MCF 10A (cell line): Measurements from ENCODE around the gene CAMK1D. TPM values are rescaled to one million over a fixed set of nuclear protein-coding genes. Genes with fewer than 3 reads are reported as not detected.

Experiments
- BruUV-seq: library from RNA; stranded (reverse); fragments of 400-500 nt; replicated peaks from 2 replicates; lab custom pipeline; 2021; lab: Mats Ljungman, UMichigan
- CTCF ChIA-PET: fragments of 300-600 bp; sonication (Branson Sonifier 250); formaldehyde crosslinking; extraction: SDS; loops from one replicate; lab custom pipeline; 2021; ENCODE audit warnings: antibody characterized with exemption, inconsistent platforms; lab: Yijun Ruan, JAX
- POLR2A ChIA-PET: fragments of 300-600, 350-650 bp; sonication (Branson Sonifier 250); formaldehyde crosslinking; extraction: SDS; loops from one replicate; lab custom pipeline; 2020; ENCODE audit warnings: antibody characterized with exemption, inconsistent platforms; lab: Yijun Ruan, JAX
- DNase-seq: peaks from one replicate; pipeline ENCODE4 v3.0.0-alpha.2; 2018; ENCODE audit not compliant: unreplicated experiment
- H3K27ac Mint-ChIP-seq: one replicate; pipeline ENCODE4 v1.8.0; 2022; ENCODE audit warnings: mild to moderate bottlenecking, low read depth, mixed read lengths; ENCODE audit not compliant: unreplicated experiment
- H3K27me3 Mint-ChIP-seq: one replicate; pipeline ENCODE4 v1.8.0; 2022; ENCODE audit warnings: mixed read lengths; ENCODE audit not compliant: insufficient read depth, unreplicated experiment
- H3K36me3 Mint-ChIP-seq: one replicate; pipeline ENCODE4 v1.8.0; 2022; ENCODE audit warnings: mild to moderate bottlenecking, moderate library complexity, mixed read lengths; ENCODE audit not compliant: insufficient read depth, unreplicated experiment
- H3K4me1 Mint-ChIP-seq: one replicate; pipeline ENCODE4 v1.8.0; 2022; ENCODE audit warnings: mixed read lengths; ENCODE audit not compliant: insufficient read depth, unreplicated experiment
- H3K4me3 Mint-ChIP-seq: one replicate; pipeline ENCODE4 v1.8.0; 2022; ENCODE audit warnings: mild to moderate bottlenecking, moderate library complexity, mixed read lengths; ENCODE audit not compliant: unreplicated experiment
- H3K9me3 Mint-ChIP-seq: one replicate; pipeline ENCODE4 v1.8.0; 2022; ENCODE audit warnings: mixed read lengths; ENCODE audit not compliant: unreplicated experiment
- CTCF ChIP-seq: fragments of 200-600 bp; IDR thresholded peaks from one replicate; pipeline ENCODE4 v1.8.0; 2022; ENCODE audit warnings: antibody characterized with exemption, mild to moderate bottlenecking; ENCODE audit not compliant: unreplicated experiment
- intact Hi-C: fragments of 100-400 bp; cut with micrococcal nuclease; formaldehyde crosslinking; loops from 2 replicates; pipeline ENCODE4 v1.14.1; 2022
- total RNA-seq: library from RNA; stranded (reverse); gene quantifications from 2 replicates; pipeline ENCODE4 v1.2.3, GENCODE V29; 2022

Gene CAMK1D
- total RNA-seq, 1 experiment from 2014 or later: 1.7 TPM

- intact Hi-C loops: no loop called here
- peaks cover 11% of the 10 kb centered on the region for H3K36me3 Mint-ChIP-seq
- no peaks in the 10 kb centered on the region for H3K27me3 Mint-ChIP-seq
- peak; percentile 41 for DNase-seq
- POLR2A ChIA-PET: interaction anchor here (0.7 to 1.9 kb wide), 7 partner anchors 10 to 488 kb away, joined by 3 to 6 read pairs (median 3); no protein-coding TSS in a partner anchor
- peak overlapping the region; percentile 6 for H3K4me3 Mint-ChIP-seq
- CTCF ChIA-PET: interaction anchor here (0.6 to 4.6 kb wide), 8 partner anchors 48 to 1381 kb away, joined by 3 to 32 read pairs (median 3); partner anchors contain the start of gene CAMK1D
- H3K9me3 Mint-ChIP-seq: no peaks in the 10 kb centered on the region
- BruUV-seq: no TSS peak
- no peak for TF ChIP-seq CTCF
- H3K4me1 Mint-ChIP-seq: peaks cover 62% of the 10 kb centered on the region
- H3K27ac Mint-ChIP-seq: peak overlapping the region; percentile 80
These were observed 355.1 kb downstream of the CAMK1D start for GRCh38 chr10:12704488-12704887.

GRCh38 chr10:12705943-12706342 lies 356.6 kb downstream of the CAMK1D start:
- CTCF ChIA-PET: interaction anchor here (1.0 to 9.0 kb wide), 3 partner anchors 14 to 443 kb away, joined by 4 to 128 read pairs (median 32); no protein-coding TSS in a partner anchor
- no peaks in the 10 kb centered on the region for H3K9me3 Mint-ChIP-seq
- no peak for TF ChIP-seq CTCF
- intact Hi-C loops: no loop called here
- BruUV-seq: no TSS peak
- H3K27me3 Mint-ChIP-seq: no peaks in the 10 kb centered on the region
- POLR2A ChIA-PET: interaction anchor here (0.6 kb wide), 1 partner anchor 376 kb away, joined by 3 read pairs; no protein-coding TSS in a partner anchor
- no peak overlapping the region for H3K4me3 Mint-ChIP-seq
- H3K4me1 Mint-ChIP-seq: peaks cover 61% of the 10 kb centered on the region
- H3K36me3 Mint-ChIP-seq: peaks cover 12% of the 10 kb centered on the region
- peak; percentile 57 for DNase-seq
- peak overlapping the region; percentile 87 for H3K27ac Mint-ChIP-seq

GRCh38 chr10:12707461-12708185 lies 358.3 kb downstream of the CAMK1D start:
- peaks cover 59% of the 10 kb centered on the region for H3K4me1 Mint-ChIP-seq
- H3K27me3 Mint-ChIP-seq: no peaks in the 10 kb centered on the region
- no peak overlapping the region for H3K4me3 Mint-ChIP-seq
- peak; percentile 66 for DNase-seq
- peaks cover 6% of the 10 kb centered on the region for H3K36me3 Mint-ChIP-seq
- intact Hi-C loops: loop anchor here (2.0 kb wide), 1 partner anchor 367 kb away; no protein-coding TSS in a partner anchor
- peak; percentile 24 for TF ChIP-seq CTCF
- H3K27ac Mint-ChIP-seq: peak overlapping the region; percentile 87
- no TSS peak for BruUV-seq
- CTCF ChIA-PET: interaction anchor here (0.6 to 9.0 kb wide), 13 partner anchors 9 to 445 kb away, joined by 3 to 128 read pairs (median 4); no protein-coding TSS in a partner anchor
- POLR2A ChIA-PET: interaction anchor here (0.6 to 1.3 kb wide), 6 partner anchors 10 to 453 kb away, joined by 3 to 5 read pairs (median 3); partner anchors contain the start of gene OPTN
- no peaks in the 10 kb centered on the region for H3K9me3 Mint-ChIP-seq

- no peak for TF ChIP-seq CTCF
- ChIA-PET CTCF (interaction anchor here (0.6 to 9.0 kb wide), 20 partner anchors 9 to 1154 kb away, joined by 3 to 128 read pairs (median 6); no protein-coding TSS in a partner anchor), POLR2A (interaction anchor here (0.7 to 1.9 kb wide), 5 partner anchors 126 to 515 kb away, joined by 3 to 6 read pairs (median 4); no protein-coding TSS in a partner anchor)
- H3K36me3 Mint-ChIP-seq: peaks cover 6% of the 10 kb centered on the region
- intact Hi-C loops: loop anchor here (2.0 kb wide), 1 partner anchor 366 kb away; no protein-coding TSS in a partner anchor
- DNase-seq: peak; percentile 62
- H3K27me3 Mint-ChIP-seq: no peaks in the 10 kb centered on the region
- H3K4me1 Mint-ChIP-seq: peaks cover 54% of the 10 kb centered on the region
- peak overlapping the region; percentile 88 for H3K27ac Mint-ChIP-seq
- H3K4me3 Mint-ChIP-seq: no peak overlapping the region
- H3K9me3 Mint-ChIP-seq: no peaks in the 10 kb centered on the region
- BruUV-seq: no TSS peak
These were observed 359.7 kb downstream of the CAMK1D start for GRCh38 chr10:12709000-12709401.
